Endothelial cell of umbilical vein (primary cell): ENCODE measurements around the gene GNG8. TPM values are rescaled to one million over a fixed set of nuclear protein-coding genes. Genes with fewer than 3 reads are reported as not detected.

Source experiments
- BruUV-seq: library from RNA; stranded (reverse); fragments of 400-500 nt; replicated peaks from 2 replicates; lab custom pipeline; 2021; lab: Mats Ljungman, UMichigan
- CTCF ChIA-PET: fragments of 300-600, 350-600 bp; sonication (Branson Sonifier 250); formaldehyde crosslinking; loops from one replicate; lab custom pipeline; 2021; ENCODE audit warnings: antibody characterized with exemption, inconsistent platforms; lab: Charles Lee
- POLR2A ChIA-PET: fragments of 300-600, 350-600 bp; sonication (Branson Sonifier 250); formaldehyde crosslinking; loops from one replicate; lab custom pipeline; 2021; ENCODE audit warnings: antibody characterized with exemption, inconsistent platforms; lab: Charles Lee
- DNase-seq: peaks from one replicate; pipeline ENCODE4 v3.0.0-alpha.2; 2011; ENCODE audit warnings: low read depth, low spot score
- FAIRE-seq: peaks from 2 replicates; lab custom pipeline; 2011; peaks lifted over from hg19 to GRCh38; lab: Jason Lieb, UNC
- H2AFZ ChIP-seq: 2 replicates; pipeline ENCODE4 v1.6.0; 2012; ENCODE audit warnings: low read depth, low read length, control low read depth, inconsistent platforms
- H3K27ac ChIP-seq: 2 replicates; pipeline ENCODE4 v1.5.1; 2011; ENCODE audit warnings: low read depth, mild to moderate bottlenecking, control low read depth, low read length, moderate library complexity; ENCODE audit not compliant: insufficient read depth
- H3K27me3 ChIP-seq, 2 experiments: 2 replicates each; pipeline versions ENCODE4 v1.6.0 to v1.6.1; 2011; ENCODE audit warnings: low read length in 2 of 2, mixed read lengths in 1 of 2; ENCODE audit not compliant: control insufficient read depth in 2 of 2, insufficient read depth in 2 of 2
- H3K36me3 ChIP-seq, 2 experiments: 2 replicates in 1 of 2; 3 replicates in 1 of 2; pipeline ENCODE4 v1.5.1; 2011; ENCODE audit warnings: low read length in 2 of 2, mild to moderate bottlenecking in 1 of 2, moderate library complexity in 1 of 2; ENCODE audit not compliant: control insufficient read depth in 2 of 2, insufficient read depth in 2 of 2; ENCODE audit errors: extremely low read depth in 1 of 2
- H3K4me1 ChIP-seq: 3 replicates; pipeline ENCODE4 v1.5.1; 2011; ENCODE audit warnings: mild to moderate bottlenecking, low read length; ENCODE audit not compliant: control insufficient read depth, insufficient read depth; ENCODE audit errors: extremely low read depth
- H3K4me2 ChIP-seq: 2 replicates; pipeline ENCODE4 v1.6.1; 2011; ENCODE audit warnings: low read length, control low read depth, mixed read lengths; ENCODE audit not compliant: insufficient read depth
- H3K4me3 ChIP-seq, 3 experiments: fragments of 200-600 bp in 1 of 3; sonication (generic), shearing (Covaris generic) in 1 of 3; replicated peaks in 1 of 3; 2 replicates each; pipeline ENCODE4 v1.5.1; 2011 to 2016; ENCODE audit warnings: control low read depth in 3 of 3, low read length in 3 of 3, mild to moderate bottlenecking in 2 of 3, inconsistent platforms in 1 of 3, low read depth in 1 of 3, moderate library complexity in 1 of 3; ENCODE audit not compliant: insufficient read depth in 1 of 3
- H3K79me2 ChIP-seq: 2 replicates; pipeline ENCODE4 v1.6.0; 2012; ENCODE audit warnings: low read length, inconsistent platforms; ENCODE audit not compliant: control insufficient read depth, insufficient read depth
- H3K9ac ChIP-seq: replicated peaks from 2 replicates; pipeline ENCODE3; 2011; ENCODE audit warnings: low read length, control low read depth; ENCODE audit not compliant: insufficient read depth; ENCODE audit errors: extremely low read depth
- H3K9me1 ChIP-seq: replicated peaks from 3 replicates; pipeline ENCODE4 v1.6.0; 2011; ENCODE audit warnings: mild to moderate bottlenecking, low read length; ENCODE audit not compliant: control insufficient read depth, insufficient read depth; ENCODE audit errors: extremely low read depth
- H3K9me3 ChIP-seq: replicated peaks from 2 replicates; pipeline ENCODE4 v1.5.1; 2012; ENCODE audit warnings: low read length, inconsistent platforms; ENCODE audit not compliant: control insufficient read depth, insufficient read depth
- H4K20me1 ChIP-seq: replicated peaks from 2 replicates; pipeline ENCODE3; 2011; ENCODE audit warnings: mild to moderate bottlenecking, low read length; ENCODE audit not compliant: control insufficient read depth, insufficient read depth; ENCODE audit errors: extremely low read depth
- CTCF ChIP-seq, 2 donors: IDR thresholded peaks; 1 replicate in 1 of 2; 2 replicates in 1 of 2; pipeline ENCODE4 v1.5.1; 2011; ENCODE audit warnings: low read length in 2 of 2, mild to moderate bottlenecking in 2 of 2, moderate library complexity in 2 of 2, control low read depth in 1 of 2, inconsistent platforms in 1 of 2, low read depth in 1 of 2; ENCODE audit not compliant: insufficient read depth in 1 of 2; ENCODE audit errors: extremely low read depth in 1 of 2
- EZH2 ChIP-seq: IDR thresholded peaks from 2 replicates; pipeline ENCODE4 v1.6.1; 2012; ENCODE audit warnings: borderline replicate concordance, low read depth, mild to moderate bottlenecking, moderate library complexity, low read length, inconsistent platforms; ENCODE audit not compliant: severe bottlenecking
- FOS ChIP-seq: IDR thresholded peaks from 2 replicates; pipeline ENCODE4 v1.6.1; 2011; ENCODE audit warnings: mild to moderate bottlenecking, low read length, moderate library complexity, borderline replicate concordance; ENCODE audit not compliant: insufficient read depth
- GATA2 ChIP-seq: IDR thresholded peaks from 2 replicates; pipeline ENCODE4 v1.7.0; 2011; ENCODE audit warnings: low read depth, mild to moderate bottlenecking, moderate library complexity, mixed read lengths, low read length; ENCODE audit not compliant: insufficient read length, insufficient read depth
- JUN ChIP-seq: IDR thresholded peaks from 2 replicates; pipeline ENCODE4 v1.6.1; 2011; ENCODE audit warnings: borderline replicate concordance, low read depth; ENCODE audit not compliant: insufficient read length, insufficient read depth
- MAX ChIP-seq: IDR thresholded peaks from 2 replicates; pipeline ENCODE4 v1.6.1; 2011; ENCODE audit not compliant: insufficient read depth, insufficient read length
- MYC ChIP-seq: IDR thresholded peaks from one replicate; pipeline ENCODE4 v1.6.1; 2011; ENCODE audit warnings: mild to moderate bottlenecking, low read depth, low read length
- POLR2A ChIP-seq: IDR thresholded peaks from 2 replicates; pipeline ENCODE4 v1.6.1; 2012; ENCODE audit warnings: low read depth, mild to moderate bottlenecking, control low read depth, low read length
- POLR2AphosphoS5 ChIP-seq: IDR thresholded peaks from 2 replicates; pipeline ENCODE4 v1.6.1; 2012; ENCODE audit warnings: low read depth, mild to moderate bottlenecking, control low read depth, low read length, moderate library complexity; ENCODE audit not compliant: insufficient read depth
- dilution Hi-C: fragments of 300-500 bp; cut with MboI; formaldehyde crosslinking; loops from one replicate; pipeline ENCODE4 v1.15.0; 2019; ENCODE audit warnings: low sequenced_read_pairs; ENCODE audit not compliant: extremely low pct_ligation_motif_present
- intact Hi-C: fragments of 100-400 bp; cut with micrococcal nuclease; formaldehyde crosslinking; loops from one replicate; pipeline ENCODE4 v1.10.0; 2022
- polyA plus RNA-seq, 4 experiments: library from polyadenylated mRNA; depleted of rRNA in 3 of 4; stranded (reverse) in 3 of 4; unstranded in 1 of 4; fragments of >200 nt; gene quantifications; 2 replicates each; pipeline versions ENCODE4 v1.2.1 to v1.2.3, GENCODE V29; 2011 to 2012; ENCODE audit warnings: missing spikeins in 1 of 4
- total RNA-seq: library from RNA; stranded (reverse); gene quantifications from 2 replicates; pipeline ENCODE4 v1.2.3, GENCODE V29; 2021

The GNG8 gene
- total and polyA plus RNA-seq, 2 donors (not counting 3 experiments of a cell fraction or from before 2014, with no cell fraction given), result not detected

GRCh38 chr19:46606681-46607447 lies 29.1 kb downstream of the GNG8 start:
- CTCF ChIA-PET, result interaction anchor here (1.5 to 4.0 kb wide), 2 partner anchors 10 to 55 kb away, joined by 4 to 22 read pairs; partner anchors contain the start of gene DACT3
- Histone ChIP-seq H3K9me3 (no peaks in the 10 kb centered on the region), H3K27me3 (no peaks in the 10 kb centered on the region), H3K27ac (no peak overlapping the region), H3K4me3 (no peak overlapping the region), H3K4me2 (no peak overlapping the region), H3K36me3 (peaks cover 13 to 51% of the 10 kb centered on the region in 2 experiments), H4K20me1 (no peaks in the 10 kb centered on the region), H3K9me1 (no peaks in the 10 kb centered on the region), H3K79me2 (peaks cover 46% of the 10 kb centered on the region), H3K4me1 (peaks cover 13% of the 10 kb centered on the region), H3K9ac (no peak overlapping the region), H2AFZ (no peak overlapping the region)
- DNase-seq (no peak), FAIRE-seq (no peak)
- TF ChIP-seq FOS, result no peak
- no peak for TF ChIP-seq MAX
- TF ChIP-seq POLR2AphosphoS5, result no peak
- no peak for TF ChIP-seq JUN
- no peak for TF ChIP-seq EZH2
- no peak for TF ChIP-seq POLR2A
- TF ChIP-seq GATA2, result no peak
- TF ChIP-seq MYC, result no peak
- TF ChIP-seq CTCF (IDR thresholded peaks at IDR 0.05; ENCODE audit: extremely low read depth in 1 of 2, insufficient read depth in 1 of 2, low read depth in 1 of 2, low read length in 2 of 2), result no peak
- BruUV-seq, result no TSS peak
- POLR2A ChIA-PET, result no interaction called here
- intact Hi-C loops (no loop called here), dilution Hi-C loops (no loop called here)
